Caco-2 (cell line): ENCODE data around the gene DOCK10. TPM values are rescaled to one million over a fixed set of nuclear protein-coding genes. Genes with fewer than 3 reads are reported as not detected.

Source experiments
- BruUV-seq: library from RNA; stranded (reverse); fragments of 400-500 nt; replicated peaks from 2 replicates; lab custom pipeline; 2021; lab: Mats Ljungman, UMichigan
- CTCF ChIA-PET: fragments of 300-600 bp; sonication (Branson Sonifier 250); formaldehyde crosslinking; loops from one replicate; lab custom pipeline; 2022; ENCODE audit warnings: antibody characterized with exemption; lab: Charles Lee
- POLR2A ChIA-PET: fragments of 300-600 bp; sonication (Branson Sonifier 250); formaldehyde crosslinking; loops from one replicate; lab custom pipeline; 2022; ENCODE audit warnings: antibody characterized with exemption; lab: Charles Lee
- DNase-seq, 2 experiments: peaks; one replicate each; pipeline versions ENCODE4 v3.0.0 to v3.0.0-alpha.2; 2020 to 2022
- H3K27me3 ChIP-seq: replicated peaks from 2 replicates; pipeline ENCODE4 v1.6.0; 2011; ENCODE audit warnings: low read length; ENCODE audit not compliant: control insufficient read depth, insufficient read depth
- H3K36me3 ChIP-seq: 2 replicates; pipeline ENCODE4 v1.5.1; 2011; ENCODE audit warnings: low read length; ENCODE audit not compliant: control insufficient read depth, insufficient read depth
- H3K4me1 ChIP-seq: fragments of 250-450 bp; sonication (Bioruptor Pico); 2 replicates; pipeline ENCODE4 v1.5.1; 2020; ENCODE audit warnings: mild to moderate bottlenecking
- H3K4me3 ChIP-seq: 2 replicates; pipeline ENCODE4 v1.5.1; 2011; ENCODE audit warnings: low read depth, mild to moderate bottlenecking, control low read depth, low read length
- H3K9me3 ChIP-seq: fragments of 250-450 bp; sonication (Bioruptor Pico); 2 replicates; pipeline ENCODE4 v1.5.1; 2020; ENCODE audit warnings: mild to moderate bottlenecking, moderate library complexity
- H3K27ac Mint-ChIP-seq: one replicate; pipeline ENCODE4 v1.8.0; 2022; ENCODE audit warnings: mixed read lengths; ENCODE audit not compliant: unreplicated experiment
- H3K27me3 Mint-ChIP-seq: one replicate; pipeline ENCODE4 v1.8.0; 2022; ENCODE audit warnings: mixed read lengths; ENCODE audit not compliant: insufficient read depth, unreplicated experiment
- H3K36me3 Mint-ChIP-seq: one replicate; pipeline ENCODE4 v1.8.0; 2022; ENCODE audit warnings: mild to moderate bottlenecking, mixed read lengths; ENCODE audit not compliant: insufficient read depth, unreplicated experiment
- H3K4me1 Mint-ChIP-seq: one replicate; pipeline ENCODE4 v1.8.0; 2022; ENCODE audit warnings: low read depth, mixed read lengths; ENCODE audit not compliant: unreplicated experiment
- H3K4me3 Mint-ChIP-seq: one replicate; pipeline ENCODE4 v1.8.0; 2022; ENCODE audit warnings: mild to moderate bottlenecking, moderate library complexity, mixed read lengths; ENCODE audit not compliant: unreplicated experiment
- H3K9me3 Mint-ChIP-seq: one replicate; pipeline ENCODE4 v1.8.0; 2022; ENCODE audit warnings: mixed read lengths; ENCODE audit not compliant: unreplicated experiment
- intact Hi-C: fragments of 100-400 bp; cut with micrococcal nuclease; formaldehyde crosslinking; loops from one replicate; pipeline ENCODE4 v1.10.0; 2022; ENCODE audit not compliant: unreplicated experiment
- total RNA-seq: library from RNA; stranded (reverse); gene quantifications from 2 replicates; pipeline ENCODE4 v1.2.3, GENCODE V29; 2022
- TF ChIP-seq, protein P1 (sequence below), 2 experiments: fragments of 200-600 bp in 1 of 2; IDR thresholded peaks; 1 replicate in 1 of 2; 2 replicates in 1 of 2; pipeline versions ENCODE4 v1.5.1 to v1.8.0; 2011 to 2022; ENCODE audit warnings: antibody characterized with exemption in 1 of 2, control low read depth in 1 of 2, inconsistent platforms in 1 of 2, low read depth in 1 of 2, low read length in 1 of 2, mild to moderate bottlenecking in 1 of 2, moderate library complexity in 1 of 2; ENCODE audit not compliant: insufficient read depth in 1 of 2, severe bottlenecking in 1 of 2, unreplicated experiment in 1 of 2

The DOCK10 gene
- total RNA-seq, 1 experiment from 2014 or later, result not detected

DNA sequence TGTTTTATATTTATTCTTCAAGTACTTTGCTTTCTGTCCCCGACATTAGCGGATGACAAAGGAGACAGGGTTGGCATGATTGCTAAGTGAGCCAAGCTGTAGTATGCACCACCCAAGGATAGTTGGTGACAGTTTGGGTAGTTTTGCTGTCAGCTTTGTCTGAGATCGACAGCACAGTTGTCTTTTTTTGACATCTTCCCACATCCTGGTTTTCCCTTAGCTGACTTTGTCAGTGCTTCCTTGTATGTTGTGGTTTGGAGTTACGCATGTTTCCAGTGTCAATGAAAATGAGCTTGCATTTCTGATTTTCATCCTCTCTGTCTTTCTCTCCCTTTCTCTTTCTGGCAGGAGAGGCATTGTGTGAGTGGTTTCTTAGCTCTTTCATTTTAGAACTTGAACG is 44.6 kb upstream of the DOCK10 start:
- Mint-ChIP-seq H3K9me3 (peaks cover 9% of the 10 kb centered on the region), H3K36me3 (no peaks in the 10 kb centered on the region), H3K27me3 (peaks cover 8% of the 10 kb centered on the region), H3K4me3 (no peak overlapping the region), H3K27ac (no peak overlapping the region), H3K4me1 (no peaks in the 10 kb centered on the region)
- H3K4me3 ChIP-seq, result no peak overlapping the region
- H3K4me1 ChIP-seq, result no peaks in the 10 kb centered on the region
- POLR2A ChIA-PET, result no interaction called here
- intact Hi-C loops, result no loop called here
- TF ChIP-seq, protein P1, sequence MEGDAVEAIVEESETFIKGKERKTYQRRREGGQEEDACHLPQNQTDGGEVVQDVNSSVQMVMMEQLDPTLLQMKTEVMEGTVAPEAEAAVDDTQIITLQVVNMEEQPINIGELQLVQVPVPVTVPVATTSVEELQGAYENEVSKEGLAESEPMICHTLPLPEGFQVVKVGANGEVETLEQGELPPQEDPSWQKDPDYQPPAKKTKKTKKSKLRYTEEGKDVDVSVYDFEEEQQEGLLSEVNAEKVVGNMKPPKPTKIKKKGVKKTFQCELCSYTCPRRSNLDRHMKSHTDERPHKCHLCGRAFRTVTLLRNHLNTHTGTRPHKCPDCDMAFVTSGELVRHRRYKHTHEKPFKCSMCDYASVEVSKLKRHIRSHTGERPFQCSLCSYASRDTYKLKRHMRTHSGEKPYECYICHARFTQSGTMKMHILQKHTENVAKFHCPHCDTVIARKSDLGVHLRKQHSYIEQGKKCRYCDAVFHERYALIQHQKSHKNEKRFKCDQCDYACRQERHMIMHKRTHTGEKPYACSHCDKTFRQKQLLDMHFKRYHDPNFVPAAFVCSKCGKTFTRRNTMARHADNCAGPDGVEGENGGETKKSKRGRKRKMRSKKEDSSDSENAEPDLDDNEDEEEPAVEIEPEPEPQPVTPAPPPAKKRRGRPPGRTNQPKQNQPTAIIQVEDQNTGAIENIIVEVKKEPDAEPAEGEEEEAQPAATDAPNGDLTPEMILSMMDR (IDR thresholded peaks at IDR 0.05; ENCODE audit: insufficient read depth in 1 of 2, low read depth in 1 of 2, low read length in 1 of 2, severe bottlenecking in 1 of 2, unreplicated experiment in 1 of 2), result no peak
- DNase-seq, result no peak
- no peaks in the 10 kb centered on the region for H3K36me3 ChIP-seq
- BruUV-seq, result no TSS peak
- no peaks in the 10 kb centered on the region for H3K27me3 ChIP-seq
- no peaks in the 10 kb centered on the region for H3K9me3 ChIP-seq
- CTCF ChIA-PET, result no interaction called here

DNA sequence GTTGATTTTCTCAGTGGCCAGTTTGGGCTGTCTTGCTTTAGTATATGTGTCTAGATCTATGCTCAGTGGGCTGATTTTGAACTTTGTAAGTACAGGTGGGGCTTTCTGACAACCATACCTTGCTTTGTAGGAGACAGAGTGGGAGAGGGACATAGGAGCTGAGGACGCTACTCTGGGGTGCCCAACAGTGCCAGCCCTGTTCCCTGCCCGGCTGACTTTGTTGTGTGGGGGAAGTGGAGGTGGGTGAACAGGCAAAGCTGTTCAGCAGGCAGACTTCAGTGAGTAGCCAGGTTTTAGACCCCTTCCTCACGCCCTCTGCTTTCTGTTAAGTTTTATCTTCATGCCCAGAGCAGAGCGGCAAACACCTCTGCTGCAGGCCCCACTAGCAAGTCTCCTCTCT is 44.2 kb upstream of the DOCK10 start:
- no peak for DNase-seq
- TF ChIP-seq, protein P1 (IDR thresholded peaks at IDR 0.05; ENCODE audit: insufficient read depth in 1 of 2, low read depth in 1 of 2, low read length in 1 of 2, severe bottlenecking in 1 of 2, unreplicated experiment in 1 of 2), result no peak
- Histone ChIP-seq H3K4me3 (no peak overlapping the region), H3K9me3 (no peaks in the 10 kb centered on the region), H3K36me3 (no peaks in the 10 kb centered on the region), H3K4me1 (no peaks in the 10 kb centered on the region), H3K27me3 (no peaks in the 10 kb centered on the region)
- CTCF ChIA-PET, result no interaction called here
- Mint-ChIP-seq H3K9me3 (peaks cover 9% of the 10 kb centered on the region), H3K36me3 (no peaks in the 10 kb centered on the region), H3K27ac (no peak overlapping the region), H3K27me3 (peaks cover 8% of the 10 kb centered on the region), H3K4me3 (no peak overlapping the region), H3K4me1 (no peaks in the 10 kb centered on the region)
- BruUV-seq, result no TSS peak
- intact Hi-C loops, result no loop called here
- POLR2A ChIA-PET, result no interaction called here

GRCh38 chr2:225083276-225083675 is 41.0 kb upstream of the DOCK10 start:
- DNase-seq, result no peak
- BruUV-seq, result no TSS peak
- no peaks in the 10 kb centered on the region for H3K36me3 ChIP-seq
- no peaks in the 10 kb centered on the region for H3K4me1 ChIP-seq
- ChIA-PET CTCF (no interaction called here), POLR2A (no interaction called here)
- peaks cover 9% of the 10 kb centered on the region for H3K27me3 Mint-ChIP-seq
- H3K27ac Mint-ChIP-seq, result no peak overlapping the region
- no peaks in the 10 kb centered on the region for H3K9me3 Mint-ChIP-seq
- H3K36me3 Mint-ChIP-seq, result no peaks in the 10 kb centered on the region
- H3K4me3 Mint-ChIP-seq, result no peak overlapping the region
- H3K4me1 Mint-ChIP-seq, result no peaks in the 10 kb centered on the region
- intact Hi-C loops, result no loop called here
- no peaks in the 10 kb centered on the region for H3K27me3 ChIP-seq
- H3K9me3 ChIP-seq, result no peaks in the 10 kb centered on the region
- TF ChIP-seq, protein P1 (IDR thresholded peaks at IDR 0.05; ENCODE audit: insufficient read depth in 1 of 2, low read depth in 1 of 2, low read length in 1 of 2, severe bottlenecking in 1 of 2, unreplicated experiment in 1 of 2), result no peak
- no peak overlapping the region for H3K4me3 ChIP-seq
